ENCODE measurements around the gene KRT74.

- TF ChIP-seq SP1 (IDR thresholded peaks at IDR 0.05) (no peak), REST (IDR thresholded peaks at IDR 0.05) (no peak)
- TF ChIP-seq, protein P1, sequence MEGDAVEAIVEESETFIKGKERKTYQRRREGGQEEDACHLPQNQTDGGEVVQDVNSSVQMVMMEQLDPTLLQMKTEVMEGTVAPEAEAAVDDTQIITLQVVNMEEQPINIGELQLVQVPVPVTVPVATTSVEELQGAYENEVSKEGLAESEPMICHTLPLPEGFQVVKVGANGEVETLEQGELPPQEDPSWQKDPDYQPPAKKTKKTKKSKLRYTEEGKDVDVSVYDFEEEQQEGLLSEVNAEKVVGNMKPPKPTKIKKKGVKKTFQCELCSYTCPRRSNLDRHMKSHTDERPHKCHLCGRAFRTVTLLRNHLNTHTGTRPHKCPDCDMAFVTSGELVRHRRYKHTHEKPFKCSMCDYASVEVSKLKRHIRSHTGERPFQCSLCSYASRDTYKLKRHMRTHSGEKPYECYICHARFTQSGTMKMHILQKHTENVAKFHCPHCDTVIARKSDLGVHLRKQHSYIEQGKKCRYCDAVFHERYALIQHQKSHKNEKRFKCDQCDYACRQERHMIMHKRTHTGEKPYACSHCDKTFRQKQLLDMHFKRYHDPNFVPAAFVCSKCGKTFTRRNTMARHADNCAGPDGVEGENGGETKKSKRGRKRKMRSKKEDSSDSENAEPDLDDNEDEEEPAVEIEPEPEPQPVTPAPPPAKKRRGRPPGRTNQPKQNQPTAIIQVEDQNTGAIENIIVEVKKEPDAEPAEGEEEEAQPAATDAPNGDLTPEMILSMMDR (IDR thresholded peaks at IDR 0.05; ENCODE audit: low read depth, low read length, missing input control) = no peak
- TF ChIP-seq, protein P2, sequence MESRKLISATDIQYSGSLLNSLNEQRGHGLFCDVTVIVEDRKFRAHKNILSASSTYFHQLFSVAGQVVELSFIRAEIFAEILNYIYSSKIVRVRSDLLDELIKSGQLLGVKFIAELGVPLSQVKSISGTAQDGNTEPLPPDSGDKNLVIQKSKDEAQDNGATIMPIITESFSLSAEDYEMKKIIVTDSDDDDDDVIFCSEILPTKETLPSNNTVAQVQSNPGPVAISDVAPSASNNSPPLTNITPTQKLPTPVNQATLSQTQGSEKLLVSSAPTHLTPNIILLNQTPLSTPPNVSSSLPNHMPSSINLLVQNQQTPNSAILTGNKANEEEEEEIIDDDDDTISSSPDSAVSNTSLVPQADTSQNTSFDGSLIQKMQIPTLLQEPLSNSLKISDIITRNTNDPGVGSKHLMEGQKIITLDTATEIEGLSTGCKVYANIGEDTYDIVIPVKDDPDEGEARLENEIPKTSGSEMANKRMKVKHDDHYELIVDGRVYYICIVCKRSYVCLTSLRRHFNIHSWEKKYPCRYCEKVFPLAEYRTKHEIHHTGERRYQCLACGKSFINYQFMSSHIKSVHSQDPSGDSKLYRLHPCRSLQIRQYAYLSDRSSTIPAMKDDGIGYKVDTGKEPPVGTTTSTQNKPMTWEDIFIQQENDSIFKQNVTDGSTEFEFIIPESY (IDR thresholded peaks at IDR 0.05) = no peak
Measured at GRCh38 chr12:52515927-52516831, 57.5 kb downstream of the KRT74 start.

All from liver (tissue), 3 donors.